Panc1 (cell line): ENCODE results near the gene GLOD4. TPM values are rescaled to one million over a fixed set of nuclear protein-coding genes. Genes with fewer than 3 reads are reported as not detected.

Source experiments
- ATAC-seq: fragments of 200-7000 bp; cut with Tn5 transposase; 2 replicates; pipeline ENCODE4 v1.9.1; 2020; ENCODE audit warnings: mild to moderate bottlenecking, moderate library complexity
- BruUV-seq: library from RNA; stranded (reverse); fragments of 400-500 nt; replicated peaks from 2 replicates; lab custom pipeline; 2021; lab: Mats Ljungman, UMichigan
- CTCF ChIA-PET: fragments of 300-600 bp; sonication (Branson Sonifier 250); formaldehyde crosslinking; loops from one replicate; lab custom pipeline; 2022; ENCODE audit warnings: antibody characterized with exemption; lab: Charles Lee
- POLR2A ChIA-PET: fragments of 300-600 bp; sonication (Branson Sonifier 250); formaldehyde crosslinking; loops from one replicate; lab custom pipeline; 2022; ENCODE audit warnings: antibody characterized with exemption; lab: Charles Lee
- DNase-seq: peaks from one replicate; pipeline ENCODE4 v3.0.0-alpha.2; 2010; ENCODE audit warnings: low read depth, low spot score
- H3K27ac ChIP-seq: 2 replicates; pipeline ENCODE4 v1.5.1; 2011; ENCODE audit warnings: mild to moderate bottlenecking, low read length, inconsistent platforms
- H3K27me3 ChIP-seq: fragments of 200-500 bp; sonication (Bioruptor generic); 2 replicates; pipeline ENCODE4 v1.6.0; 2014; ENCODE audit warnings: low read length, inconsistent platforms; ENCODE audit not compliant: control insufficient read depth, insufficient read depth
- H3K36me3 ChIP-seq: fragments of 200-500 bp; sonication (Bioruptor generic); 2 replicates; pipeline ENCODE4 v1.5.1; 2014; ENCODE audit warnings: inconsistent platforms, mild to moderate bottlenecking, low read length, moderate library complexity; ENCODE audit not compliant: control insufficient read depth, insufficient read depth
- H3K4me1 ChIP-seq: 2 replicates; pipeline ENCODE4 v1.5.1; 2011; ENCODE audit warnings: inconsistent platforms, mild to moderate bottlenecking, low read length, moderate library complexity; ENCODE audit not compliant: control insufficient read depth, insufficient read depth
- H3K4me3 ChIP-seq, 2 experiments: 2 replicates each; pipeline ENCODE4 v1.5.1; 2011 to 2012; ENCODE audit warnings: low read depth in 2 of 2, low read length in 2 of 2, mild to moderate bottlenecking in 2 of 2, inconsistent platforms in 1 of 2, moderate library complexity in 1 of 2
- H3K9me3 ChIP-seq: fragments of 200-500 bp; sonication (Bioruptor generic); 2 replicates; pipeline ENCODE4 v1.5.1; 2014; ENCODE audit warnings: low read depth, mild to moderate bottlenecking, inconsistent platforms, low read length, moderate library complexity; ENCODE audit not compliant: control insufficient read depth, insufficient read depth
- CTCF ChIP-seq: fragments of 450-650 bp; IDR thresholded peaks from 2 replicates; pipeline ENCODE4 v1.5.1; 2017; ENCODE audit warnings: mild to moderate bottlenecking
- POLR2AphosphoS5 ChIP-seq: IDR thresholded peaks from 2 replicates; pipeline ENCODE4 v1.6.1; 2012; ENCODE audit warnings: mild to moderate bottlenecking, low read depth, low read length, moderate library complexity
- SIN3A ChIP-seq: IDR thresholded peaks from 2 replicates; pipeline ENCODE4 v1.6.1; 2012; ENCODE audit warnings: low read depth, mild to moderate bottlenecking, low read length, moderate library complexity, borderline replicate concordance; ENCODE audit not compliant: insufficient read depth
- TCF7L2 ChIP-seq: IDR thresholded peaks from 2 replicates; pipeline ENCODE4 v1.6.1; 2011; ENCODE audit warnings: mild to moderate bottlenecking, low read depth, low read length, inconsistent platforms
- in situ Hi-C: cut with HindIII; loops from 2 replicates; pipeline ENCODE4 v1.10.0; 2016; ENCODE audit warnings: low sequenced_read_pairs, low pct_unique_long_range_greater_than_20kb
- intact Hi-C: fragments of 100-400 bp; cut with micrococcal nuclease; formaldehyde crosslinking; loops from one replicate; pipeline ENCODE4 v1.10.0; 2022; ENCODE audit not compliant: unreplicated experiment
- total RNA-seq: library from RNA; stranded (reverse); gene quantifications from one replicate; pipeline ENCODE4 v1.2.1, GENCODE V29; 2021; ENCODE audit not compliant: unreplicated experiment
- TF ChIP-seq, protein P1 (sequence below), 2 experiments: IDR thresholded peaks; 2 replicates each; pipeline ENCODE4 v1.6.1; 2011 to 2012; ENCODE audit warnings: low read depth in 2 of 2, control low read depth in 1 of 2, low read length in 1 of 2, mild to moderate bottlenecking in 1 of 2, moderate library complexity in 1 of 2; ENCODE audit not compliant: insufficient read depth in 1 of 2

Gene GLOD4
- total RNA-seq, 1 experiment from 2014 or later = 57.8 TPM

DNA sequence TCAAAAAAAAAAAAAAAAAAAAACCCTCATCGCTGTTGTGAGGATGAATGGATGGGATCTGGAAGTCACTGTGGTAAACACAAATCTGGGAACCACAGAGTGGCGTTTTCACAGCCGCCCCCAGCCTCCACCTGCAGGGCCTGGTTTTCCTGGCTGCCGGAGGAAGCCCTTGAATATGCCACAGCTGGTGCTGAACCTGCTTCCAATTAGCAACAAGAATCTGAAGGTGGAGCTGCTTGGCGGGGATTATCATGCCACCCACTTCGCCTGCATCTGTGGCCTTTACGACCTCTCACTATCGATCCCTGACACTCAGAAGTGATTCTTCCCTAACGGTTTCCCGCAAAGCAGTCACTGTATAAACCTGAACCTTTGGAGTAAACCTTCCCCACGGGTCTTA is 16.2 kb upstream of the GLOD4 start:
- CTCF ChIA-PET = no interaction called here
- Histone ChIP-seq H3K4me3 (no peak overlapping the region), H3K27me3 (no peaks in the 10 kb centered on the region), H3K9me3 (no peaks in the 10 kb centered on the region), H3K4me1 (peaks cover 17% of the 10 kb centered on the region), H3K36me3 (no peaks in the 10 kb centered on the region; the same call in 1 of the 2 replicates), H3K27ac (no peak overlapping the region)
- POLR2A ChIA-PET = no interaction called here
- BruUV-seq = no TSS peak
- in situ Hi-C loops = no loop called here
- ATAC-seq (no peak), DNase-seq (no peak)
- TF ChIP-seq, protein P1, sequence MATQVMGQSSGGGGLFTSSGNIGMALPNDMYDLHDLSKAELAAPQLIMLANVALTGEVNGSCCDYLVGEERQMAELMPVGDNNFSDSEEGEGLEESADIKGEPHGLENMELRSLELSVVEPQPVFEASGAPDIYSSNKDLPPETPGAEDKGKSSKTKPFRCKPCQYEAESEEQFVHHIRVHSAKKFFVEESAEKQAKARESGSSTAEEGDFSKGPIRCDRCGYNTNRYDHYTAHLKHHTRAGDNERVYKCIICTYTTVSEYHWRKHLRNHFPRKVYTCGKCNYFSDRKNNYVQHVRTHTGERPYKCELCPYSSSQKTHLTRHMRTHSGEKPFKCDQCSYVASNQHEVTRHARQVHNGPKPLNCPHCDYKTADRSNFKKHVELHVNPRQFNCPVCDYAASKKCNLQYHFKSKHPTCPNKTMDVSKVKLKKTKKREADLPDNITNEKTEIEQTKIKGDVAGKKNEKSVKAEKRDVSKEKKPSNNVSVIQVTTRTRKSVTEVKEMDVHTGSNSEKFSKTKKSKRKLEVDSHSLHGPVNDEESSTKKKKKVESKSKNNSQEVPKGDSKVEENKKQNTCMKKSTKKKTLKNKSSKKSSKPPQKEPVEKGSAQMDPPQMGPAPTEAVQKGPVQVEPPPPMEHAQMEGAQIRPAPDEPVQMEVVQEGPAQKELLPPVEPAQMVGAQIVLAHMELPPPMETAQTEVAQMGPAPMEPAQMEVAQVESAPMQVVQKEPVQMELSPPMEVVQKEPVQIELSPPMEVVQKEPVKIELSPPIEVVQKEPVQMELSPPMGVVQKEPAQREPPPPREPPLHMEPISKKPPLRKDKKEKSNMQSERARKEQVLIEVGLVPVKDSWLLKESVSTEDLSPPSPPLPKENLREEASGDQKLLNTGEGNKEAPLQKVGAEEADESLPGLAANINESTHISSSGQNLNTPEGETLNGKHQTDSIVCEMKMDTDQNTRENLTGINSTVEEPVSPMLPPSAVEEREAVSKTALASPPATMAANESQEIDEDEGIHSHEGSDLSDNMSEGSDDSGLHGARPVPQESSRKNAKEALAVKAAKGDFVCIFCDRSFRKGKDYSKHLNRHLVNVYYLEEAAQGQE (IDR thresholded peaks at IDR 0.05; ENCODE audit: insufficient read depth in 1 of 2, low read depth in 2 of 2, low read length in 1 of 2) = no peak
- no peak for TF ChIP-seq SIN3A
- no peak for TF ChIP-seq POLR2AphosphoS5
- TF ChIP-seq TCF7L2 = no peak
- no peak for TF ChIP-seq CTCF
- intact Hi-C loops = loop anchor here (5.0 kb wide), 1 partner anchor 184 kb away; no protein-coding TSS in a partner anchor

DNA sequence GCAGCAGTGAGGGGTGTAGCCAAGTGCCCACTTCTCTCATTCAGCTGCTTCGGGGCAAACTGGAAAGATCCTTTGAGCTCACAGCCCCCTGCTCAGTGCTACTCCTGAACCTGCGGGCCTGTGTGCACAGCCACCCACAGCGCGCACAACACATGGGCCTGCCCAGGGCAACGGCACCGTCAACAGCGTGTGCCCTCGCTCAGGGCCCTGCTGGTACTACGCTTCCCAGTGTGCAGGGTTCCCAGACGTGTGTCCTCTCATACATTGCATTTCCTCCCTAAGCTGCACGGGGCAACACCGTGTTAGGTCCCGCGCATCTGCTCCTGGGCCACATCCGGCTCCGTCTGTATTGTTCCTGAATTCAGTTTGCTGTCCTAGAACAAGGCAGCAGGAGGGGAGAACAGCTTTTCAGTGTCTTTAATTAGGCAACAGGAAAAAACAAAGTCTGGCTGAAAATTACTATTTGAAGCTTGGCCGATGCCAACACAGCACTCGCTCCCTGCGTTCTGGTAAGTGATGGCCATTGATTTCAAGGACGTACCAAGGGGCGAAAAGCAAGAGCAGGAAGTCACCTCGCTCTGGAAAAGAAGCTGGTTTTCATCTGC is 15.3 kb upstream of the GLOD4 start:
- H3K27me3 ChIP-seq = no peaks in the 10 kb centered on the region
- no peaks in the 10 kb centered on the region; the same call in 1 of the 2 replicates for H3K36me3 ChIP-seq
- ATAC-seq = no peak
- DNase-seq = no peak
- TF ChIP-seq, protein P1 (IDR thresholded peaks at IDR 0.05; ENCODE audit: insufficient read depth in 1 of 2, low read depth in 2 of 2, low read length in 1 of 2) = no peak
- TF ChIP-seq POLR2AphosphoS5 = no peak
- no peak for TF ChIP-seq TCF7L2
- no peak for TF ChIP-seq CTCF
- no peak for TF ChIP-seq SIN3A
- intact Hi-C loops (loop anchor here (5.0 kb wide), 1 partner anchor 185 kb away; no protein-coding TSS in a partner anchor), in situ Hi-C loops (no loop called here)
- H3K9me3 ChIP-seq = no peaks in the 10 kb centered on the region
- no peak overlapping the region for H3K27ac ChIP-seq
- no peak overlapping the region for H3K4me3 ChIP-seq
- ChIA-PET POLR2A (no interaction called here), CTCF (no interaction called here)
- peaks cover 17% of the 10 kb centered on the region for H3K4me1 ChIP-seq
- no TSS peak for BruUV-seq
